Type B pancreatic cell (in vitro differentiated cells): ENCODE measurements around the gene MTA1. TPM values are rescaled to one million over a fixed set of nuclear protein-coding genes. Genes with fewer than 3 reads are reported as not detected.

Experiments used
- DNase-seq: peaks from one replicate; pipeline ENCODE4 v3.0.0; 2021; ENCODE audit warnings: mixed read lengths; ENCODE audit not compliant: unreplicated experiment; ENCODE audit errors: extremely low spot score
- H3K27ac Mint-ChIP-seq: 2 replicates; pipeline ENCODE4 v1.8.0; 2021; ENCODE audit warnings: mild to moderate bottlenecking, mixed read lengths
- H3K27me3 Mint-ChIP-seq: 2 replicates; pipeline ENCODE4 v1.8.0; 2021; ENCODE audit warnings: mixed read lengths
- H3K36me3 Mint-ChIP-seq: 2 replicates; pipeline ENCODE4 v1.8.0; 2021; ENCODE audit warnings: mixed read lengths
- H3K4me1 Mint-ChIP-seq: one replicate; pipeline ENCODE4 v1.8.0; 2021; ENCODE audit warnings: mixed read lengths; ENCODE audit not compliant: unreplicated experiment
- H3K4me3 Mint-ChIP-seq: 2 replicates; pipeline ENCODE4 v1.8.0; 2021; ENCODE audit warnings: mild to moderate bottlenecking, mixed read lengths
- H3K9me3 Mint-ChIP-seq: 2 replicates; pipeline ENCODE4 v1.8.0; 2021; ENCODE audit warnings: mixed read lengths
- CTCF ChIP-seq: fragments of 200-600 bp; sonication (generic); conservative IDR thresholded peaks from 2 replicates; pipeline ENCODE4 v1.5.0; 2021; ENCODE audit warnings: antibody characterized with exemption, mild to moderate bottlenecking
- total RNA-seq: library from RNA; stranded (reverse); gene quantifications from 2 replicates; pipeline ENCODE4 v1.2.1, GENCODE V29; 2021; ENCODE audit warnings: low replicate concordance

MTA1 gene
- total RNA-seq, 1 donor from 2014 or later: 194 TPM

GRCh38 chr14:105448706-105449111, 29.1 kb downstream of the MTA1 start:
- Mint-ChIP-seq H3K36me3 (peaks cover 4% of the 10 kb centered on the region), H3K4me3 (no peak overlapping the region), H3K27ac (no peak overlapping the region), H3K27me3 (no peaks in the 10 kb centered on the region), H3K9me3 (no peaks in the 10 kb centered on the region), H3K4me1 (no peaks in the 10 kb centered on the region)
- peak; percentile 84 for TF ChIP-seq CTCF
- DNase-seq: no peak

GRCh38 chr14:105449276-105450122, 29.9 kb downstream of the MTA1 start:
- Mint-ChIP-seq H3K27me3 (no peaks in the 10 kb centered on the region), H3K36me3 (peaks cover 4% of the 10 kb centered on the region), H3K4me1 (no peaks in the 10 kb centered on the region), H3K27ac (no peak overlapping the region), H3K4me3 (no peak overlapping the region), H3K9me3 (no peaks in the 10 kb centered on the region)
- no peak for TF ChIP-seq CTCF
- DNase-seq: no peak

GRCh38 chr14:105450123-105450505, 30.5 kb downstream of the MTA1 start:
- Mint-ChIP-seq H3K36me3 (peaks cover 4% of the 10 kb centered on the region), H3K4me1 (no peaks in the 10 kb centered on the region), H3K27me3 (no peaks in the 10 kb centered on the region), H3K9me3 (no peaks in the 10 kb centered on the region), H3K4me3 (no peak overlapping the region), H3K27ac (no peak overlapping the region)
- no peak for TF ChIP-seq CTCF
- no peak for DNase-seq

- Mint-ChIP-seq H3K9me3 (no peaks in the 10 kb centered on the region), H3K27me3 (no peaks in the 10 kb centered on the region), H3K4me3 (no peak overlapping the region), H3K36me3 (peaks cover 4% of the 10 kb centered on the region), H3K27ac (no peak overlapping the region), H3K4me1 (no peaks in the 10 kb centered on the region)
- no peak for TF ChIP-seq CTCF
- no peak for DNase-seq
These were observed 31.5 kb downstream of the MTA1 start for GRCh38 chr14:105450864-105451720.

- Mint-ChIP-seq H3K36me3 (peaks cover 4% of the 10 kb centered on the region), H3K27ac (no peak overlapping the region), H3K4me3 (no peak overlapping the region), H3K4me1 (no peaks in the 10 kb centered on the region), H3K27me3 (no peaks in the 10 kb centered on the region), H3K9me3 (no peaks in the 10 kb centered on the region)
- no peak for DNase-seq
- no peak for TF ChIP-seq CTCF
These were observed 33.3 kb downstream of the MTA1 start for GRCh38 chr14:105452963-105453362.
